GM12801 (cell line): ENCODE results near the gene ATP2A3.

Experiments
- CTCF ChIP-seq: IDR thresholded peaks from one replicate; pipeline ENCODE4 v1.5.1; 2011; ENCODE audit warnings: control low read depth; ENCODE audit not compliant: insufficient read length; ENCODE audit errors: extremely low read depth

The ATP2A3 gene

DNA sequence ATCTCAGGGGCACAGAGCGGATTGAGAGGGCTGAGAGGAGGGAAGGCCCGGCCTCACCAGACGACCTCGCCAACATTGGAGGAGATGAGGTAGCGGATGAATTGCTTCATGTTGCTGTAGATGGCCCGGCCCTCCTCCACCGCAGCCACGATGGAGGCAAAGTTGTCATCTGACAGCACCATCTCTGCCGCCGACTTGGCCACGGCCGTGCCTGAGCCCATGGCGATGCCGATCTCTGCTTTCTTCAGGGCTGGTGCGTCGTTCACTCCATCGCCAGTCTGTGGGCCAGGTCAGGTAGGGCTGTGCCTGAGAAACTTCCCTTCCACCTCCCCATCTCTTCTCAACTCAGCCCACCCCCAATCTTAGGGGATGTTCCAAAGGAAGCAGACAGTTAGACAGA, 26.9 kb downstream of the ATP2A3 start:
- TF ChIP-seq CTCF = no peak

DNA sequence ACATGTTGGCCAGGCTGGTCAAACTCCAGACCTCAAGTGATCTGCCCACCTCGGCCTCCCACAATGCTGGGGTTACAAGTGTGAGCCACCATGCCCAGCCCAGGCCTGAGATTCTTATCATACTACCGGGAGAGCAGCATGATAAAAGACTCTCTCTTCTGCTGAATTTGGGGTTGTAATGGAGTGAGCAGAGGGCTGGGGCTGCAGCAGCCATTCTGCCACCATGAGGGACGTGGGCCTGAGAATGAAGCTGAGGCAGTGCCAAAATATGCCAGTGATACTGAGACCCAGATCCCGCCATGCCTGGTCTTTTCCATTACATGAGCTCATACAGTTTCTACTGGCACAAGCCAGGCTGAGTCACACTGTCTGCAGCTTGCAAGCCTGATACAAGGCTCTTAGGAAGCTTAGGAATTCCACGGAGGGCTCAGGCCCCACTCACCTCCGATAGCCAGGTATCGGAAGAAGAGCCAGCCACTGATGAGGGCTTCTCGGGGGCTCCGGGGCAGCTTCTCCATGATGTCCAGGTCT, 28.3 kb downstream of the ATP2A3 start:
- TF ChIP-seq CTCF = no peak

DNA sequence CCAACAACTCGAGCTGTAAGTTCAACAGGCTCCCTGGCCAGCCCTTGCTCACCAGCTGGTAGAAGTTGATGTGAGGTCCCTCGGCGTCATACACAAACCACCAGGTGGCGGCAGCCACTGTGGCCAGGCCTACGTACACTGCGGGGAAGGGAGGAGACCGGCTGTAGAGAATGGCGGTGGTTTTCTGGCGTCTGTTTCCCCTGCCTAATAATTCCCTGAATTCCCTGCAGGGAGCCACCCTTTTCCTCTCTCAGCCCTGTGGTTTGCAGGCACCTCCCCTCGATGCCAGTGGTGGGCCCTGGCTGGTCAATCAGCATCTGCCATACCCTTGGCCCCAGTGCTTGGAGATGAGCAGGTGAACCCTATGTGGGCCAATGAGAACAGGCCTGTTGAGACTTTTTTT, 29.1 kb downstream of the ATP2A3 start:
- no peak for TF ChIP-seq CTCF

DNA sequence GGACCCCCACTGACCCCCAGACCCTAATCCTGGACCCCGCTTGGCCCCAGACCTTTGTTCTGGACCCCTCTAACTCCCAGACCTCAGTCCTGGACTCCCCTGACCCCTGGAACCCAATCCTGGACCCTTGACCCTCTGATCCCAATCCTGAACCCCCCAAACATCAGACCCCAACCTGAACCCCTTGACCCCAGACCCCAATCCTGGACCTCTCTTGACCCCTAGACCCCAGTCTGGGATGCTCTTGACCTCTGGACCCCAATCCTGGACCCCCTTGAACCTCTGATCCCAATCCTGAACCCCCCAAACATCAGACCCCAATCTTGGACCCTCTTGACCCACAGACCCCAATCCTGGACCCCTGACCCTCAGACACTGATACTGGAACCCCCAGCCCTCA, 34.5 kb downstream of the ATP2A3 start:
- no peak for TF ChIP-seq CTCF

- no peak for TF ChIP-seq CTCF
Measured at GRCh38 chr17:3929181-3929580, 35.1 kb downstream of the ATP2A3 start.

GRCh38 chr17:3928406-3928805, 35.8 kb downstream of the ATP2A3 start:
- TF ChIP-seq CTCF = no peak

- no peak for TF ChIP-seq CTCF
Measured at GRCh38 chr17:3927628-3928340, 36.5 kb downstream of the ATP2A3 start.
